NCI-H524 treated with DMSO at 0.1 percent for 48 hours (cell line): ENCODE results near the gene ECSCR.
"Not testable (repeated sequence)": the region's sequence is repeated elsewhere in the genome, so short reads cannot be mapped to it uniquely, and the experiment has no call there.

Experiments
- DNase-seq: peaks from one replicate; lab custom pipeline; 2025; lab: John Stamatoyannopoulos, UW

ECSCR gene

GRCh38 chr5:139410993-139411828 lies 51.3 kb downstream of the ECSCR start:
- no peak for DNase-seq

- DNase-seq: no peak
Observed at GRCh38 chr5:139410121-139410992, 52.2 kb downstream of the ECSCR start.

DNA sequence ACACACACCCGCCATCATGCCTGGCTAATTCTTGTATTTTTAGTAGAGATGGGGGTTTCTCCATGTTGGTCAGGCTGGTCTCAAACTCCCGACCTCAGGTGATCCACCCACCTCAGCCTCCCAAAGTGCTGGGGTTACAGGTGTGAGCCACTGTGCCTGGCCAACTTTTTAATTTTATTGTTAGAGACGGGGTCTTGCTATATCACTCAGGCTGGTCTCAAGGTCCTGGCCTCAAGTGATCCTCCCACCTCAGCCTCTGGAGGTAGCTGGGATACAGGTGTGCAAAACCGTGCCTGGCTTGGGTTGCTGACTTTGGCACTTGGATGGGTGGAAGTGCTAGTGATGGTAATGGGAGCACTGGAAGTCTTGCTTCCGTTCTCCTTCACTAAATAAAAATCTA lies 53.4 kb downstream of the ECSCR start:
- not testable (repeated sequence) for DNase-seq

GRCh38 chr5:139408191-139408590 lies 54.4 kb downstream of the ECSCR start:
- no peak for DNase-seq

DNA sequence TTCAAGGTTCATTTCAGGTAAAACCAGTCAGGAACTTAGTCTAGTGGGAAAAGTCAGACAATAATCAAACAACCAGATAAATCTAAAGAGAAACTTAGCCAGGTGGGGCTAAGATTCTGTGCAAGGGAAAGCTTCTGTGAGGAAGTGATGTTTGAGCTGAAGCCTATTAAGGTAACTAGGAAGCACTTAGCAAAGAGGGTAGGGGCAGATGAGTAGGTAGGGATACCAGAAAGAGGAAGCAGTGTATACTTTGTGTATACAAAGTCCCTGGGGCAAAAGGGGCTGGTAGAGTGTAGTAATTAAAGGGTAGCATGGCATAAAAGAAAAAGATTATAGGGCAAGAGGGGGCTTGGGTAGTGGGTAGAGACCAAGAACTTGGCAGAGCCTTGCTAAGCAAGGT lies 55.0 kb downstream of the ECSCR start:
- no peak for DNase-seq

GRCh38 chr5:139406963-139407362 lies 55.6 kb downstream of the ECSCR start:
- no peak for DNase-seq

DNA sequence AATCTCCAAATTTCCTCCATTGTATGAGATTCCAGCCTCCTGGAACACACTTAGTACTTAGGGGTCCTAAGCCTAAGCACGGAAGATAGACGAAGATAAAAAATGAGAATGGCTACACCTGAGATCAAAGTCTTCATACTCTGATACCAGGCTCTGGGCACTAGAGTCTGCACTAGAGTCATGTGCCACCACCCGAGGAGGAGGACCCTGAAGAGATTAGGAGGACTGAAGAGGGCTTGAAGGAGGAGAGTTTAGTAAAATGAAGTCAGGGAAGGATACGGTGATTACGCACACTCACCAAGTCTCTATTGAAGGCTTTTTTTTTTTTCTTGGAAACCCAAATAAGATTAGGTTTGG lies 58.1 kb downstream of the ECSCR start:
- no peak for DNase-seq

DNA sequence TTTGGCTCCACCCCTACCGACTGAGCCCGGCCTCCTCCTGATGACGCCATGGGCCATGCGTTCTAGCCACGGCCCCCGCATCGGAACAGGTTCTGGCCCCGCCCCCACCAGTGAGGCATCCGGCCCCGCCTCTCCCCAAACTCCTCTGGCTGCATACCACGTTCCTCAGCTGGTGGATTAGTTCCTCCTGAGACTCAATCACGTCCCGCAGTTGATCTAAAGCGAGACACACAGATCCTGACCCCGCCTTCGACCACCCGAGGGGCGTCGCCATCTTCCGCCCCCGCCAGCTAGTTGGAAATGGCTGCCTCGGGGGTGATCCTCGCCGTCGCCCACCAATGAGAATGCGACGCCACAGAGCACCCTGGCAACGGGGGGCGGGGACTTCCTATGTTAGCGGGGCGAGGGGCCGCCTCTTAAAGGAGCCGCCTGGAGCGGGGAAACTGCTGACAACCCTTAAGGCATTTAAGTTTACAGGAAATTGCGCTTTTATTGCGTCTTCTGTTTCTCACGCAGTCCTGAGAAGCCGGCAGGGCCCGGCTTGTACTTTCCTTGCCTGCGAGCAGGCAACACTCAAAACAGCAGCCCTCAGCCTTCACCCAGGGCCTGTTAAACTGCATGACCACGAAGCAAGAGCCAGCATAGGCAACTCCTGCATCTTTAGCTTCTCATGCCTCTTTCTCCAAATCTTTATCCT lies 58.6 kb downstream of the ECSCR start, which contains the start of gene SPATA24:
TSS of gene SPATA24 (minus strand) at position 303 of the 697 bp plus-strand sequence. CDS start at position 274, 29 bp downstream.
- peak; percentile 89 for DNase-seq

- no peak for DNase-seq
Observed at GRCh38 chr5:139403418-139403786, 59.1 kb downstream of the ECSCR start.

GRCh38 chr5:139402561-139403158 lies 59.9 kb downstream of the ECSCR start:
- DNase-seq: no peak

DNA sequence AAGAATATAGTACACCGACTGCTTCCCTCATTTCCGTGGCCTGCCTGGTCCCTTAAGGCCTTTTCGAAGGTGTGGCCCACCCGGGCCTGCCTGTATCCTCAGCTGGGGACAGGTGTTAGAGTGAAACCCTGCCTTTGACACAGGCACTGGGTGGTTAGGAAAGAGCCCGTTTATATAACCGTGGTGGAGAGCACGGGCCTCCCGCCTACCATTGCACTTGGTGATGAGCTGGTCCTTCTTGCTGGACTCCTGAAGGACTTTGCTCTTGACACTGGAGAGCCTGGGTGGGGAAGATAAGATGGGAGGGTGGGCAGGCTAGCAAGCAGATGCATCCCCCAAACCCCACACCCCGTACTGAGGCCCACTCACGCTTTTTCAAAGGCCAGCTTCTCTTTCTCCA lies 61.0 kb downstream of the ECSCR start:
- no peak for DNase-seq

DNA sequence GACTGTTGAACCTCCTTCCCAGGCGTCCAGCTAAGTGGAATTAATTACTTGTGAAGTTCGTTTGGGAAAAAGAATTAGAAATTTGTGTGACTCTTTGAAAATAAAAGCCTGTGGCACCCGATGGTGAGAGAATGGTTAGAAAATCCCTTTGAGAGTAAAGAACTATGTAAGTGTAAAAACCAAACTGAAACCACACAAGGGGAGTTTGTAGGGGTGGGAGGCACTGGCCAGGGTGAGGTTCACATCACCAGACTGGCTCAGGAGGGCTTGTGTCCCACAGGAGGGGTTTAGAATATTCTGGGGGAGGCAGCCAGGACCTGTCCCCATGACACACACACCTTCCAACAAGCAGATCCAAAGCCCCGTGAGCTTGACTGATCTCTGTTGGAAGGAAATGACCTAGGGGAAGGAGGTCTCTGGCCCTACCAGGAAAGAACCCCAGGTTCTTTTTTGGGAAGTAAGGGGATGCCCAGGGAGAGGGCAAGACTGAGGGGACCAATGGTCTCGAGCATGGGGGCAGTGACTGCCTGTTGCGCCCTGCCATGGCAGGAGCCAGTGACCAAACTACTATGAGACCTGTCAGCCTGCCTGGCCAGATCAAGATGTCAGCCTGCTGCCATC lies 62.9 kb downstream of the ECSCR start:
- no peak for DNase-seq
